ENCODE measurements around the gene SSTR3. TPM values are rescaled to one million over a fixed set of nuclear protein-coding genes. Genes with fewer than 3 reads are reported as not detected.

The SSTR3 gene
- total and polyA plus RNA-seq, 10 of the 15 experiments (the other 5 are each of a cell fraction or from before 2014, with no cell fraction given), result 0.03 to 4.5 (median 2.4) TPM

- no peak for TF ChIP-seq ASH2L (IDR thresholded peaks at IDR 0.05; ENCODE audit: borderline replicate concordance, low read depth)
- TF ChIP-seq REST (IDR thresholded peaks at IDR 0.05; ENCODE audit: low read depth, low read length), result no peak
- TF ChIP-seq POLR2A (IDR thresholded peaks at IDR 0.05; ENCODE audit: low read depth, low read length), result no peak
- no peak for TF ChIP-seq RAD21 (IDR thresholded peaks at IDR 0.05; ENCODE audit: insufficient read depth, low read depth, low read length)
- TF ChIP-seq CUX1 (IDR thresholded peaks at IDR 0.05; ENCODE audit: insufficient replicate concordance, low read depth, low read length), result no peak
- TF ChIP-seq BRCA1 (IDR thresholded peaks at IDR 0.05; ENCODE audit: low read depth, low read length), result no peak
- no peak for TF ChIP-seq YBX1 (IDR thresholded peaks at IDR 0.05)
- TF ChIP-seq PML (IDR thresholded peaks at IDR 0.05; ENCODE audit: low read length), result no peak
- TF ChIP-seq CEBPZ (IDR thresholded peaks at IDR 0.05; ENCODE audit: low read depth, low read length), result no peak
- no peak for TF ChIP-seq MXI1 (IDR thresholded peaks at IDR 0.05; ENCODE audit: low read depth, low read length)
- 0 out of 2 replicates have a peak, but pooled peaks have one; percentile 12 for TF ChIP-seq MTA2 (IDR thresholded peaks at IDR 0.05; ENCODE audit: low read depth)
- peak; percentile 59; the same call in 1 of the 2 replicates for TF ChIP-seq ZNF687 (IDR thresholded peaks at IDR 0.05)
- TF ChIP-seq SP1 (IDR thresholded peaks at IDR 0.05; ENCODE audit: low read depth, low read length), result no peak
Measured at GRCh38 chr22:37167981-37168647, 44.2 kb downstream of the SSTR3 start (continued).

Measured in GM12878 (cell line).